ENCODE measurements around the gene LRRC74A.

GRCh38 chr14:76846331-76847047 is 20.3 kb downstream of the LRRC74A start:
- TF ChIP-seq EZH2 (IDR thresholded peaks at IDR 0.05) (no peak), POLR2AphosphoS5 (IDR thresholded peaks at IDR 0.05; ENCODE audit: borderline replicate concordance, low read depth, low read length) (no peak)

Measured in SK-N-MC (cell line).